H1 (cell line): ENCODE measurements around the gene ZNF333. TPM values are rescaled to one million over a fixed set of nuclear protein-coding genes. Genes with fewer than 3 reads are reported as not detected.

ENCODE experiments used
- CTCF ChIA-PET: fragments of 300-600 bp; sonication (Branson Sonifier 250); formaldehyde crosslinking; loops from one replicate; lab custom pipeline; 2021; ENCODE audit not compliant: partially characterized antibody; lab: Charles Lee
- POLR2A ChIA-PET: fragments of 300-600 bp; sonication (Branson Sonifier 250); formaldehyde crosslinking; loops from one replicate; lab custom pipeline; 2021; ENCODE audit warnings: inconsistent platforms; ENCODE audit not compliant: partially characterized antibody; lab: Charles Lee
- DNase-seq, 2 experiments: peaks; one replicate each; pipeline versions ENCODE4 v3.0.0 to v3.0.0-alpha.2; 2010 to 2022; ENCODE audit warnings: low spot score in 2 of 2, low read depth in 1 of 2, mixed read lengths in 1 of 2
- FAIRE-seq: peaks from 2 replicates; lab custom pipeline; 2011; peaks lifted over from hg19 to GRCh38; lab: Jason Lieb, UNC
- H2AFZ ChIP-seq: 2 replicates; pipeline ENCODE4 v1.8.1; 2012; ENCODE audit warnings: low read length, inconsistent platforms
- H2AK5ac ChIP-seq: 2 replicates; pipeline ENCODE4 v1.6.1; 2013; ENCODE audit warnings: low read depth, low read length
- H2BK120ac ChIP-seq: replicated peaks from 2 replicates; pipeline ENCODE3; 2013; ENCODE audit warnings: low read depth, low read length, inconsistent platforms
- H2BK12ac ChIP-seq: 2 replicates; pipeline ENCODE4 v1.6.1; 2013; ENCODE audit warnings: low read depth, low read length
- H2BK15ac ChIP-seq: 2 replicates; pipeline ENCODE4 v1.6.1; 2013; ENCODE audit warnings: low read length
- H2BK20ac ChIP-seq: 2 replicates; pipeline ENCODE4 v1.6.1; 2013; ENCODE audit warnings: low read length
- H2BK5ac ChIP-seq: 2 replicates; pipeline ENCODE4 v1.6.1; 2013; ENCODE audit warnings: low read depth, low read length
- H3K14ac ChIP-seq: 2 replicates; pipeline ENCODE4 v1.6.1; 2013; ENCODE audit warnings: inconsistent platforms; ENCODE audit not compliant: insufficient read length
- H3K18ac ChIP-seq: 2 replicates; pipeline ENCODE4 v1.6.1; 2013; ENCODE audit warnings: low read length; ENCODE audit errors: extremely low read depth
- H3K23ac ChIP-seq: 2 replicates; pipeline ENCODE4 v1.6.1; 2013; ENCODE audit warnings: inconsistent platforms; ENCODE audit not compliant: insufficient read length
- H3K23me2 ChIP-seq: 2 replicates; pipeline ENCODE4 v1.6.1; 2013; ENCODE audit warnings: low read depth, low read length
- H3K27ac ChIP-seq: 2 replicates; pipeline ENCODE4 v1.6.1; 2011; ENCODE audit warnings: low read depth, low read length, inconsistent platforms
- H3K27me3 ChIP-seq, 4 experiments: replicated peaks in 1 of 4; 1 replicate in 1 of 4; 2 replicates in 3 of 4; pipeline versions ENCODE4 v1.6.1 to v1.8.1; 2011 to 2013; ENCODE audit warnings: low read length in 3 of 4, mild to moderate bottlenecking in 3 of 4, inconsistent platforms in 2 of 4, mixed read lengths in 2 of 4, moderate library complexity in 1 of 4; ENCODE audit not compliant: control insufficient read depth in 3 of 4, insufficient read depth in 3 of 4; ENCODE audit errors: extremely low read depth in 1 of 4
- H3K36me3 ChIP-seq, 4 experiments: 2 replicates each; pipeline versions ENCODE4 v1.6.1 to v1.8.1; 2011 to 2013; ENCODE audit warnings: mild to moderate bottlenecking in 4 of 4, low read length in 3 of 4, moderate library complexity in 2 of 4, control low read depth in 1 of 4, inconsistent platforms in 1 of 4; ENCODE audit not compliant: insufficient read depth in 4 of 4, control insufficient read depth in 2 of 4
- H3K4ac ChIP-seq: replicated peaks from 2 replicates; pipeline ENCODE3; 2013; ENCODE audit warnings: low read length, low read depth, mixed read lengths, inconsistent platforms; ENCODE audit not compliant: insufficient read length
- H3K4me1 ChIP-seq, 4 experiments: replicated peaks in 1 of 4; 1 replicate in 1 of 4; 2 replicates in 3 of 4; pipeline versions ENCODE4 v1.6.1 to v1.8.1; 2011 to 2013; ENCODE audit warnings: low read length in 3 of 4, inconsistent platforms in 2 of 4, mixed read lengths in 1 of 4; ENCODE audit not compliant: insufficient read depth in 4 of 4, control insufficient read depth in 3 of 4
- H3K4me2 ChIP-seq, 2 experiments: 2 replicates each; pipeline versions ENCODE4 v1.6.1 to v1.8.1; 2011 to 2013; ENCODE audit warnings: low read depth in 2 of 2, low read length in 2 of 2, control low read depth in 1 of 2, inconsistent platforms in 1 of 2, mild to moderate bottlenecking in 1 of 2; ENCODE audit not compliant: insufficient read depth in 1 of 2
- H3K4me3 ChIP-seq, 4 experiments: fragments of 200-600, 300-600 bp in 1 of 4; sonication (generic), shearing (Covaris generic), sonication (Bioruptor Twin) in 1 of 4; 2 replicates each; pipeline versions ENCODE4 v1.5.1 to v1.8.1; 2011 to 2016; ENCODE audit warnings: low read length in 4 of 4, low read depth in 3 of 4, control low read depth in 2 of 4, inconsistent platforms in 2 of 4, mild to moderate bottlenecking in 2 of 4, mixed read lengths in 1 of 4, moderate library complexity in 1 of 4; ENCODE audit not compliant: insufficient read depth in 2 of 4; ENCODE audit errors: extremely low read depth in 1 of 4
- H3K56ac ChIP-seq: replicated peaks from 2 replicates; pipeline ENCODE3; 2013; ENCODE audit warnings: low read depth, mild to moderate bottlenecking, mixed read lengths, low read length, inconsistent platforms; ENCODE audit not compliant: insufficient read length
- H3K79me1 ChIP-seq: 2 replicates; pipeline ENCODE4 v1.6.1; 2013; ENCODE audit warnings: low read depth, low read length, control low read depth
- H3K79me2 ChIP-seq, 2 experiments: 2 replicates each; pipeline versions ENCODE4 v1.6.1 to v1.8.1; 2012 to 2013; ENCODE audit warnings: low read length in 2 of 2, mild to moderate bottlenecking in 2 of 2, inconsistent platforms in 1 of 2; ENCODE audit not compliant: insufficient read depth in 2 of 2, control insufficient read depth in 1 of 2
- H3K9ac ChIP-seq, 4 experiments: replicated peaks in 1 of 4; 1 replicate in 1 of 4; 2 replicates in 3 of 4; pipeline versions ENCODE4 v1.6.1 to v1.8.1; 2011 to 2013; ENCODE audit warnings: low read depth in 3 of 4, low read length in 3 of 4, control low read depth in 2 of 4, mild to moderate bottlenecking in 2 of 4, moderate library complexity in 2 of 4, inconsistent platforms in 1 of 4; ENCODE audit errors: extremely low read depth in 1 of 4
- H3K9me3 ChIP-seq, 2 experiments: 2 replicates each; pipeline versions ENCODE4 v1.6.1 to v1.8.1; 2012 to 2013; ENCODE audit warnings: mild to moderate bottlenecking in 2 of 2, moderate library complexity in 2 of 2, control low read depth in 1 of 2, inconsistent platforms in 1 of 2, low read depth in 1 of 2, low read length in 1 of 2, mixed read lengths in 1 of 2; ENCODE audit not compliant: insufficient read depth in 2 of 2
- H4K20me1 ChIP-seq, 2 experiments: replicated peaks in 1 of 2; 2 replicates each; pipeline versions ENCODE3 to v1.8.1; 2011 to 2013; ENCODE audit warnings: inconsistent platforms in 2 of 2, low read length in 2 of 2, mild to moderate bottlenecking in 1 of 2; ENCODE audit not compliant: insufficient read depth in 2 of 2, control insufficient read depth in 1 of 2
- H4K5ac ChIP-seq: 2 replicates; pipeline ENCODE4 v1.6.1; 2013; ENCODE audit warnings: low read length, low read depth, mixed read lengths, inconsistent platforms; ENCODE audit not compliant: insufficient read length
- H4K8ac ChIP-seq: 2 replicates; pipeline ENCODE4 v1.8.0; 2013; ENCODE audit warnings: mild to moderate bottlenecking, moderate library complexity, low read length, inconsistent platforms; ENCODE audit not compliant: insufficient read depth; ENCODE audit errors: extremely low read depth
- H4K91ac ChIP-seq: replicated peaks from 2 replicates; pipeline ENCODE3; 2013; ENCODE audit warnings: low read length, mixed read lengths, inconsistent platforms; ENCODE audit not compliant: insufficient read length
- CBX5 ChIP-seq: fragments of 300-800, 300-1000 bp; sonication (generic); IDR thresholded peaks from 2 replicates; pipeline ENCODE4 v1.7.1; 2016; ENCODE audit warnings: antibody characterized with exemption, low read length, low read depth
- GTF2F1 ChIP-seq: IDR thresholded peaks from 2 replicates; pipeline ENCODE4 v1.6.1; 2012; ENCODE audit warnings: low read depth, low read length, improper control_type of control experiment, borderline replicate concordance
- JUND ChIP-seq: IDR thresholded peaks from 2 replicates; pipeline ENCODE4 v1.6.1; 2011; ENCODE audit warnings: mild to moderate bottlenecking, improper control_type of control experiment, low read length
- MAFK ChIP-seq: IDR thresholded peaks from 2 replicates; pipeline ENCODE4 v1.6.1; 2012; ENCODE audit warnings: low read depth, mild to moderate bottlenecking, improper control_type of control experiment, low read length
- POLR2A ChIP-seq, 2 experiments: IDR thresholded peaks; 1 replicate in 1 of 2; 2 replicates in 1 of 2; pipeline ENCODE4 v1.6.1; 2011; ENCODE audit warnings: low read depth in 2 of 2, low read length in 2 of 2, mild to moderate bottlenecking in 2 of 2; ENCODE audit errors: control extremely low read depth in 1 of 2
- RBBP5 ChIP-seq: IDR thresholded peaks from 2 replicates; pipeline ENCODE4 v1.7.1; 2012; ENCODE audit warnings: low read depth, mild to moderate bottlenecking, inconsistent platforms, low read length, moderate library complexity, borderline replicate concordance
- SRF ChIP-seq: IDR thresholded peaks from 2 replicates; pipeline ENCODE4 v1.6.1; 2011; ENCODE audit warnings: mild to moderate bottlenecking, low read depth, low read length, moderate library complexity
- SUZ12 ChIP-seq: fragments of 200-600 bp; sonication (generic); IDR thresholded peaks from 2 replicates; pipeline ENCODE4 v1.6.1; 2012; ENCODE audit warnings: mild to moderate bottlenecking, inconsistent platforms, low read length, moderate library complexity, mixed read lengths
- TAF1 ChIP-seq: IDR thresholded peaks from 2 replicates; pipeline ENCODE4 v1.6.1; 2011; ENCODE audit warnings: mild to moderate bottlenecking, low read depth, low read length
- TAF7 ChIP-seq: optimal IDR thresholded peaks from 2 replicates; pipeline ENCODE3; 2011; ENCODE audit warnings: low read depth, mild to moderate bottlenecking, inconsistent platforms, low read length, moderate library complexity, borderline replicate concordance
- TBP ChIP-seq: IDR thresholded peaks from 2 replicates; pipeline ENCODE4 v1.6.1; 2011; ENCODE audit warnings: low read depth, low read length, improper control_type of control experiment
- ZNF274 ChIP-seq: IDR thresholded peaks from 2 replicates; pipeline ENCODE4 v1.7.0; 2012; ENCODE audit warnings: low read length, borderline replicate concordance; ENCODE audit errors: extremely low read depth
- WGBS, 2 experiments: shearing (Covaris generic) in 1 of 2; methylation state at CpG; one replicate each; pipeline versions ENCODE4 v1.1.6 to v1.1.7; 2013 to 2015; ENCODE audit warnings: low lambda C conversion rate in 2 of 2, mixed read lengths in 2 of 2, inconsistent platforms in 1 of 2, low coverage in 1 of 2, missing lambda C conversion rate in 1 of 2; ENCODE audit not compliant: insufficient replicate concordance in 2 of 2, insufficient coverage in 1 of 2, insufficient read length in 1 of 2; ENCODE audit errors: extremely low coverage in 1 of 2, missing lambda C conversion rate in 1 of 2; 5-methylcytosine and 5-hydroxymethylcytosine counted together
- polyA plus RNA-seq, 7 experiments: library from polyadenylated mRNA; depleted of rRNA in 3 of 7; stranded (reverse) in 5 of 7; unstranded in 2 of 7; fragments of >200 nt in 5 of 7; fragments of 200-250 nt in 2 of 7; gene quantifications; 1 replicate in 5 of 7; 2 replicates in 1 of 7; 4 replicates in 1 of 7; pipeline versions ENCODE4 v1.2.1 to v1.2.3, GENCODE V29; 2011 to 2013; ENCODE audit warnings: missing spikeins in 2 of 7, mixed read lengths in 2 of 7
- total RNA-seq: library from RNA; stranded (reverse); fragmentation: NEBNext Ultra II Directional; extraction: Animal tissue kit (Norgen Biotek cat#: 25700); gene quantifications from 2 replicates; pipeline ENCODE4 v1.2.1, GENCODE V29; 2021

ZNF333 gene
- total and polyA plus RNA-seq, 2 of the 8 experiments (the other 6 are each of a cell fraction or from before 2014, with no cell fraction given), result 7.3 to 8.4 TPM

DNA sequence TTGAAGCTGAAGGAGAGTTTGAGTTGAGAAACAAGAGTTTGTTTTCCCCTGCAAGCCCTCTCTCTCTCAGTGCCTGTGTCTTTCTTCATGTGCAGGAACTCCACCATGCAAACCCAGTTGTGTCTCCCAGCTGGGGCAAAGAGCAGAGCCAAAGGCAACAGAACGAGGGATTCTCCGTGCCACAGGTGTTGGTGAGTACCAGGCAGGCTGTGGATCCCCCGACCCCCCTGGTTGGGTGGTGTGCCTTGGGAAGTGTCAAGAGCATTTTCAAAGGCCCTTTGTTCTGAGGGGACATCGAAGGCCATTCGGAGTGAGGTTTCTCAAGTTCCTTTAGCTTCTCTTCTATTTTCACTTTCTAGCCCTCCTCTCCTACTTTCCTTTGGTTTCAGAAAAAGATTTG lies 5.6 kb downstream of the ZNF333 start:
- TF ChIP-seq SRF, result no peak
- TF ChIP-seq MAFK, result no peak
- TF ChIP-seq TAF7, result no peak
- no peak for TF ChIP-seq GTF2F1
- TF ChIP-seq TBP, result no peak
- no peak for TF ChIP-seq JUND
- TF ChIP-seq POLR2A (IDR thresholded peaks at IDR 0.05; ENCODE audit: control extremely low read depth in 1 of 2, low read depth in 2 of 2, low read length in 2 of 2), result no peak
- TF ChIP-seq ZNF274, result no peak
- TF ChIP-seq SUZ12, result no peak
- no peak for TF ChIP-seq RBBP5
- no peak for TF ChIP-seq TAF1
- no peak for TF ChIP-seq CBX5
- H2AFZ ChIP-seq, result no peak overlapping the region
- no peak overlapping the region for H2BK12ac ChIP-seq
- no peak overlapping the region for H2BK15ac ChIP-seq
- ChIA-PET POLR2A (no interaction called here), CTCF (interaction anchor here (0.8 kb wide), 1 partner anchor 127 kb away, joined by 3 read pairs; no protein-coding TSS in a partner anchor)
- H4K91ac ChIP-seq, result no peak overlapping the region
- no peak overlapping the region for H3K9ac ChIP-seq
- no peak overlapping the region for H3K4ac ChIP-seq
- no peak overlapping the region for H2AK5ac ChIP-seq
- no peak overlapping the region for H4K5ac ChIP-seq
- no peak overlapping the region for H3K56ac ChIP-seq
- no peaks in the 10 kb centered on the region for H3K9me3 ChIP-seq
- H3K14ac ChIP-seq, result no peak overlapping the region
- no peak overlapping the region for H3K4me2 ChIP-seq
- H3K23ac ChIP-seq, result no peak overlapping the region
- no peak overlapping the region for H2BK5ac ChIP-seq
- 88% methylated on average over 5 of the region's 5 CpGs; no CpG with 5 or more reads in 1 of the 2 experiments for WGBS, 2 experiments
- DNase-seq, result no peak
- H3K27me3 ChIP-seq, result no peaks in the 10 kb centered on the region
- no peak overlapping the region for H3K27ac ChIP-seq
- no peak overlapping the region for H3K4me3 ChIP-seq
- no peak overlapping the region for H3K18ac ChIP-seq
- no peaks in the 10 kb centered on the region; a peak in 1 of 4 replicates for H3K79me2 ChIP-seq
- H3K79me1 ChIP-seq, result no peaks in the 10 kb centered on the region; the same call in 1 of the 2 replicates
- H2BK20ac ChIP-seq, result no peak overlapping the region
- no peak overlapping the region for H2BK120ac ChIP-seq
- peaks cover 0 to 1% of the 10 kb centered on the region in 2 experiments for H4K20me1 ChIP-seq
- FAIRE-seq, result no peak
- peaks cover 0 to 9% (median 5%) of the 10 kb centered on the region in 4 experiments; a peak in 5 of 8 replicates for H3K36me3 ChIP-seq
- no peaks in the 10 kb centered on the region for H3K4me1 ChIP-seq
- no peaks in the 10 kb centered on the region; the same call in 1 of the 2 replicates for H3K23me2 ChIP-seq
- no peak overlapping the region for H4K8ac ChIP-seq
